ENCODE results near the gene PAGE3.

Gene PAGE3, protein sequence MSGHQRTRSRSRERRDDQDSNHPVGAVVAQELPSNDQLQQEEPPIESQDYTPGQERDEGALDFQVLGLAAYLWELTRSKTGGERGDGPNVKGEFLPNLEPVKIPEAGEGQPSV

DNA sequence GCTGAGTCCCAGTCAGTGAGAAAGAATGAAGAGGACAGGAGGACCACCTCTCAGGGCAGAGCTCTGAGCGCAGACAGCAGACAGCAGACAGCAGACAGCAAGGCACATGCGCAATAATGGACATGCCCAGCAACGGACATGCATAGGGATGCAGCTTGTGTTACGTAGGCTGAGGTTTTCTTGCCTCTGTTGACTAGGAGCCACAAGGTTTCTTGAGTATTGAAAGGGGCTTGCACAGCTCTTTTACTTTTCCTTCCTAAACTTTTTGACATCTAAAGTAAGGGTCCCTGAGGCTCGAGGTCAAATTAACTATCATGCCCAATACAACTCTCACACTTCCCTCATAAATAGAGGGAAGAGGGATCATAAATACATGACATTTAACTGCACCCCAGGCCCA is at the start of gene PAGE3:
TSS of gene PAGE3 (minus strand) at position 101 of the 400 bp plus-strand sequence. CDS start 1,013 bp downstream, outside the sequence.
- no peak for DNase-seq (ENCODE audit: low read depth in 2 of 2)

DNA sequence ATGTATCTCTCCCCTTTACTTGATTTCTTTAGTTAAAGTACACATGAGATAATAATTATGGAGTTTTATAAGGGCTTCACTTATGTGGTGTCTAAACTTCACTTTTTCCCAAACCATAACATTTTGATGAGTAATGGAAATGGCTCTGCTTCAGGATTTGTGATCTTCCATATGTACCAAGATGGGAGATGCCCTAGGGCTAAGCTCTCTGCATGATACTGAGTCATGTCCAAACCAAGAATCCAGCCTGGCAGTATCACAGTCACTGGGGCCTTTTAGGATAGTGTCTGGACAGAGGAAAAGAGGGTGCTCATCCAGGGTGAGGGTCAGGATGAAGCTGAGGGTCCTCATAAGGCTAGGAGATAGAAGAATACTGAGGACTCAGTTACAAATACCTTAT is 47.9 kb upstream of the PAGE3 start:
- DNase-seq (ENCODE audit: low read depth in 2 of 2), result no peak

DNA sequence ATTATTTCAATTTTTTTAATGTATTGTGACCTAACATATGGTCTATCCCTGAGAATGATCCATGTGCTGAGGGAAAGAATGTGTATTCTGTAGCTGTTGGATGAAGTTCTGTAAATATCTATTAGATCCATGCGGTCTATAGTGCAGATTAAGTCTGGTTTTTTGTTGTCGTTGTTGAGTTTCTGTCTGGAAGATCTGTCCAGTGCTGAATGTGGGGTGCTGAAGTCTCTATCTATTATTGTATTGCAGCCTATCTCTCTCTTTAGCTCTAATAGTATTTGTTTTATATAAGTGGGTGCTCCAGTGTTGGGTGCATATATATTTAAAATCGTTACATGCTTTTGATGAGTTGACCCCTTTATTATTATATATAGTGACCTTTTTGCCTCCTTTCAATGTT is 26.2 kb upstream of the PAGE3 start:
- DNase-seq (ENCODE audit: low read depth in 2 of 2), result no peak

DNA sequence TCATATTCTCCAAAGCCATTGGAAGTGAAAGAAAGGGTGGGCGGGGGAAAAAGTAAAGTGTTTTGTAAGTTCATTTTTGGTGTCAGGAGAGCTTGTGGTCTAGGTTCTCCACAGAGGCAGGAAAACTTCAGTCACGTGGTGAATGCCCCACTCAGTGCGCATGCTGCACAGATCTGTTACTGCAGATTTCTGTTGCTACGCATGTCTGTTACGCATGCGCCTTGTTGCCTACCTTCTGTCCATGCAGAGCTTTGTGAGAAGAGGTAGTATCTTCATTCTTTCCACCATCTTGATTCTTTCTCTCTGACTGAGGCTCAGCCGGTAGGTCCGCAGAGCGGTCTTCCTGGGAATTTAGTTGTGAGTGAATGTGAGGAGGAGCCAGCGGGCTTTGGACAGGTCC is 15.1 kb upstream of the PAGE3 start:
- no peak for DNase-seq (ENCODE audit: low read depth in 2 of 2)

DNA sequence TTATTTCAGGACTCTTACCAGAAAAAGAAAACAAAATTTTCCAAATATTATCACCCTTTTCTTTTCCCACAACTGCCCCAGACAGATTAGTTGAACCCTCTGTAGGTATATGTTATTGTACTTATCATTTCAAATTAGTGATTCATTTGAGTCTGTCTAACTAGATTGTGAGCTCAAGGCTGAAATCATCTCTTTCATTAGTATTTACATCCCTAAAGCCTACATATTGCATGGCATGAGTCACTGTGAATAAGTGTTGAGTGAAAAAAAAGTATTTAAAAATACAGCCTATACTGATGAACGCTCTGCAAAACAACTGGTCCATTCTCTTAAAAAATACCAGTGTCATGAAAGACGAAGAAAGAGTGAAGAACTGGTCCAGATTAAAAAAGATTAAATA is 3.9 kb downstream of the PAGE3 start:
- DNase-seq (ENCODE audit: low read depth in 2 of 2), result no peak

DNA sequence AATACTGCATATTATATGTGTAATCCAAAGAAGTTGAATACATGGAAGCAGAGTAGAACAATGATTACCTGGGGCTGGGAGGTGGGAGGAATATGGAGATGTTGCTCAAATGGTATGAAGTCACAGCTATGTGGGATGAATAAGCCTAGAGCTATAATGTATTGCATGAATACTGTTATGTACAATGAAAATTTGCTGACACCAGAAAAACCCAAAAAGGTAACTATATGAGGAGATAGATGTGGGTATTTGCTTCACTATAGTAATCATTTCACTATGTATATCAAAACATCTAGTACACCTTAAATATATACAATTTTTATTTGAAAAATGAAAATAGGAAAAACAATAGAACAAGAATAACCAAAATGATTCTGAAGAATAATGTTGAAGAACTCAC is 11.2 kb downstream of the PAGE3 start:
- no peak for DNase-seq (ENCODE audit: low read depth in 2 of 2)

DNA sequence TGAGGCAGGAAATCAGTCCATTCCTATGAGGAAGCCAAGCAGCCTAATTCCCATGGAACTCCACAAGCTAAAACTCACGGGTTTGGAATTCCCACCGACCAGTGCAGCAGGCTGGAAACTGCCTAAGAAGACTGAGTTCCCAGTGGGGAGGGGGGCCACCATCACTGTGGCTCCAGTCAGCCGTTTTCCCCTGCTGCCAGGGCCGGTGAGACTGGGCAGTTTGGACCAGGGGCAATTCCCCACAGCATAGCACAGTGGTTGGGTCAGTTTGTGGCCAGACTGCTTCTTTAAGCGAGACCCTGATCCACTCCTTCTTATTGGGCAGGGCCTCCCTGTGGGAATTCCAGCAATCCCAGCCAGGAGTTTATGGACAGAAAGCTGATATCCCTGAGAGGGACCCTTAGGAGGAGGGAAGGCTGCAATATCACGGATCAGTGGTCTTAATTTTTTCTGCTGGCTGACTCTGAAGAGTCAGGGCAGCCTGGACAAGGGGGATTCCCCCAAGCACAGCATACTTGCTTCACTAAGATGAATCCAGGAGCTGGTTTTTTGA is 23.9 kb downstream of the PAGE3 start:
- no peak for DNase-seq (ENCODE audit: low read depth in 2 of 2)

DNA sequence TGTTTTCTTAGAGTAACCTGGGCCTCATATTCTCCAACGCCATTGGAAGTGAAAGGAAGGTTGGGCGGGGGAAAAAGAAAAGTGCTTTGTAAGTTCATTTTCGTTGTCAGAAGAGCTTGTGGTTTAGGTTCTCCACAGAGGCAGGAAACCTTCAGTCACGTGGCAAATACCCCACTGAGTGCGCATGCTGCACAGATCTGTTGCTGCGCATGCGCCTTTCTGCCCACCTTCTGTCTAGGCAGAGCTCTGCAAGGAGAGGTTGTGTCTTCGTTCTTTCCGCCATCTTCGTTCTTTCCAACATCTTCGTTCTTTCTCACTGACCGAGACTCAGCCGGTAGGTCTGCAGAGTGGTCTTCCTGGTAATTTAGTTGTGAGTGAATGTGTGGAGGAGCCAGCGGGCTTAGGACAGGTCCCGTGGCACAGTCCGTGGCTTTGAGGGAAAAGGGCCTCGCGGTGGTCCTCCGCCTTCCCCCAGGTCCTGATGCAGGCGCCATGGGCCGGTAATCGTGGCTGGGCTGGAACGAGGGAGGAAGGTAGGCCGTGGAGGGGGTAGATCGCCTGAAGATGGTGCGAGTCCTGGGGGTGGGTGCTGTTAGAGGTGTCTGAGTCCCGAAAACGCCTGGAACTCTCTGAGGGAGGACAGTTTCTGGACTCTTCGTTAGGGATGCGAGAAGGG is 44.5 kb downstream of the PAGE3 start, which contains the start of gene PAGE5:
TSS of gene PAGE5 (plus strand) at position 228 of the 676 bp plus-strand sequence. CDS start 1,037 bp downstream, outside the sequence.
- no peak for DNase-seq (ENCODE audit: low read depth in 2 of 2)

DNA sequence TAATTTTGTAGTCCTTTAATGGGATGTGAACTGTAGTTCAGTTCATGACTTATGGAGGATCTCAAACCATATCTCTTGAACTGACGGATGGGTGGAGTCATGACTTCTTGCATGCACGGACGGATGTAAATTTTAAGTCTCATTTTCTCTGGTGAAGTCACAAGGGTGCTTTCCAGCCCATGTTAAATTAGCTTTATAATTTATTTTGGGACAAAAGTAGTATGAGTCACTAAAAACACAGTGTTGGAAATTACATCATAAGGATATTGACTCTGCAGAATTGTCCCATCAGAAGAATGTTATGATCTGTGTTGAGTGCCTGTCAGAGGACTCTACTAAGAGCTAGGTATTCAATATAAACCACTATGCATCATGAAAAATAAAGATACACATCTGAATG is 51.3 kb downstream of the PAGE3 start:
- DNase-seq (ENCODE audit: low read depth in 2 of 2), result no peak

DNA sequence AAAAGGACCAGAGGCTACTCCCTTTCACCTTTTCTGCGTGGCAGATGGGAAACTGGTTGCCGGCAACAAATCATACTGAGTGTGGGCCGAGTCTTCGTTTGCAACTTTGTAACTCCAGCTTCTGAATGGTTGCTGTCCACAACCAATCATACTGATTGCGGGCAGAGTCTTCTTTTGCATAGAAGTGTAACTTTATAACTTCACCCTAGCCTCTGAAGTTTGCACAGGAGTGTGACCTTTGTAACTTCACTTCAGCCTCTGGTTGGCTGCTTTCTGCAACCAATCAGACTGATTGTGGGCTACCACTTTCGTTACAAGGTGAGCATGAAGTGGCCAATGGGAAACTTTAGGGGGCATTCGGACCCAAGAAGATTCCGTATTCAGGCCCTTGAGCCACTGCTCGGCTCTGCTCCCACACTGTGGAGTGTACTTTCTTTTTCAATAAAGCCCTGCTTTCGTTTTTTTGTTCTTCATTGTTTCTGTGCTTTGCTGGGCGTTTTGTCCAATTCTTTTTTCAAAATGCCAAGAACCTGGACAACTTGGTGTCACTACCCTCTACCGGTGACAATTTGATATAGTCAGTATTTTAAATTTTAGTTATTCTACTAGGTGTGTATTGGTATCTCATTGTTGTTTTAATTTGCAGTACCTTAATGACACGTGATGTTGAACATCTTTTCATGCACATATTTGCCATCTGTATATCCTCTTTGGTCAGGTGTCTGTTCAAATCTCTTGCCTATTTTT is 53.6 kb downstream of the PAGE3 start:
- no peak for DNase-seq (ENCODE audit: low read depth in 2 of 2)
